Stimulated activated CD4-positive, alpha-beta T cell treated with anti-CD3 and anti-CD28 coated beads, Interleukin-15, amount 100 ng/mL, for 48 hours (primary cell): Measurements from ENCODE around the gene FHOD1.

Experiments
- DNase-seq, 2 donors: peaks; one replicate each; pipeline ENCODE4 v3.0.0-alpha.2; 2020; ENCODE audit warnings: low read depth in 2 of 2

The FHOD1 gene

DNA sequence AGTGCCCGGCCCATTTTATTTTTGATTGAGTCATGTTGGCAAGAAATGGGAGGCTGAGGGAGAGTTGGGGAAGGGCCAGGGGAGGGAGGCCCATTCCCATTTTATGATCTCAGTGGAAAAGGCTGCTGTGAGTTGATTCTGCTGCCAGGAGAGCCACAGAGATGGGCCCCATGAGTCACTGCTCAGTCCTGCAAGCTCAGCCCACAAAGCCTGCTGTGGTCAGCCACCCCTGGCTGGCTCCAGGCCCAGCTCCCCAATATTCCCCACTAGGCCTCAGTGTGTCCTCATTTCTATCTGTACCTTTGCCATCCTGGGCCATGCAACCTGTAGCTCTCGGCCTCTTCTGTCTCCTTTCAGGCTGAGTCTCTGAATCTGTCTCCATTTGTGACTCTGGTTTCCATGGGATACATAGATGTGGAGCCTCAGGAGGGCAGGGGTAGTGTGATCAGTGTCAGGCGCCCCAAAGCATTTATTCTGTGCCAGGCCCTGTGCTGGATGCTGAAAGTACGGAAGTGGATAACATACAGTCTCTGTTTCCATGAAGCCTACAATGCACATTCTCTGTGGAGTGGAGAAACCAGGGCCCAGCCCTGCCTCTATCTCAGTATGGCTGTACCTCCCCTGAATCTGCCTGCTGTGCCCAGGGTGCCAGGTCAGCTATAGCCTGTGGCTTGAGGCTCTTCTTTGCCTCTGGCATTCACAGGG lies 30.2 kb upstream of the FHOD1 start:
- no peak for DNase-seq

DNA sequence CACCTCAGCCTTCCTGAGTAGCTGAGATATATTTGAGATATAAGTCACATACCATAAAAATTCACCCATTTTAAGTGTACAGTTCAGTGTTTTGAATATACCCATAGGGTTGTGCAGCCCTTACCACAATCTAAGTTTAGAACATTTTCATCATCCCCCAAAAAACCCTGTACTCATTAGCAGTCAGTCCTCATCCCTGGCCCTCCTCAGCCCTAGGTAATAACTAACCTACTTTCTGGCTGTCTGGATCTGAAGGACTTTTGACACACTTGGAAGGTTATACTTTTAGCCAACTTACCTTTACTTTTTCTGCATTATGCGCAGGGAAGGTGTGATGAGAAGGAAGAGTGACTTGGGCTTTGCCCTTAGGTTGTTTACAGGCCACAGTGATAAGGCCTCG lies 28.0 kb upstream of the FHOD1 start:
- no peak for DNase-seq

DNA sequence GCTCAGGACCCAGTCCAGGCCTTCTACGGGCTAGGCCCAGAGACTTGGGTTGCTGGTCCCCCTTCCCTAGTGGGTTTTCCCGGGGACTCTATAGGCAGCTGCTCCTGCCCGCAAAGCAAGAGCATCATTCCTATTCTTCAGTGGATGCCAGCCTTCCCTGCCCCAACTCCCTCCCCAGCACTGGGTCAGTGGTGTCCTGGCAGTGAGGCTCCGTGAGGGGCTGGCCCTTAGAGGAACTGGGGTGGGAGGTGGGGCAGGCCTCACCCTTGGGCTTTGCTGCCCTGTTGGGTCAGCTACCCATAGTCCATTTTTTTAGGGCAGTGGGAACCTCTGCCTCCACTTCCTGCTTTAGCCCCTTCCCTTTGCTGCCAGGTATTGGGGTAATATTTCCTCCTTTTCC lies 24.2 kb upstream of the FHOD1 start:
- DNase-seq: no peak

DNA sequence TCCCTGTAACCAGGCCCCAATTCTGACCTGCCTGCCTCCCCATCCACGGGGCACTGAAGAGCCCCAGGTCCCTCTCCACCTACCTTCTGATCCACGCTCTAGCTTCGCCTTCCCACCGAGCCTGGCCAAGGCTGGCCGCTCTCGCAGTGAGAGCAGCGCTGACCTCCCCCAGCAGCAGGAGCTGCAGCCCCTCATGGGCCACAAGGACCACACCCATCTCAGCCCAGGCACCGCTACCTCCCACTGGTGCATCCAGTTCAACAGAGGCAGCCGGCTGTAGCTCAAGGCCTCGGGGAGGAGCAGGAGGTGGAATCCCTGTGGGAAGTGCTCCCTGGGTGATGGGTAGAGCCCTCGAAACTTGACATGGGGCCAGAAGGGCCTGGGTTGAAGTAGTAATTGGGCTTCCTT lies 23.7 kb upstream of the FHOD1 start:
- DNase-seq: no peak

DNA sequence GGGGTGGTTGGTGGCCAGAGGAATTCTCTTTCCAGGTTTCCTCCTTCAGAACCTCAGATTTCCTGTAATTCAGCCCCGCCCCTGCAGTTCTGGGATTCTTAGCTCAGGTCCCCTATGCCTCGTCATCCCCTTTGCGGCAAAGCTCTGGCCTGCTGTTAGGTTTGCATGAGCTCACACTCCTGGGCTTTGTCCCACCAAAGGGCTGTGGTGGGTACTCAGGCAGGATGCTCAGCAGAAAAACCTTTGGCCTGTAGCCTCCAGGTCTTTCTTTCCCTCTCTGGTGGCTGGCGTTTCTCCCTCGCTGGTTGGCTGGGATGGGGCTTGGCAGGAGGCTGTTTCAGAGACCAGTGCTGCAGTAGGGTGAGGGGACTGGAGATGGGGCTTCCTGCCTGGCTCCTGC lies 22.5 kb upstream of the FHOD1 start:
- DNase-seq: no peak

DNA sequence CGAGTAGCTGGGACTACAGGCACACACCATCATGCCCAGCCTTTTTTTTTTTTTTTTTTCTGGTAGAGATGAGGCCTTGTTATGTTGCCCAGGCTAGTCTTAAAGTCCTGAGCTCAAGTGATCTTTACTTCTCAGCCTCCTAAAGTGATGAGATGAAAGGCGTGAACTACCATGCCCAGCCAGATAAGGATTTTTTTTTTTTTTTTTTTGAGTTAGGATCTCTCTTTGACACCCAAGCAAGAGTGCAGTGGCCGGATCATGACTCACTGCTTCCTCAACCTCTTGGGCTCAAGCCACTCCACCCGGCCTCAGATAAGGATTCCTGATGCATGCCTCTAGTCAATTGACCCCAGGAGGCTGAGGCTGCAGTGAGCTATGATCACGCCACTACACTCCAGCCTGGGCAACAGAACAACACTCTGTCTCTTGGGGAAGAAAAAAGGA lies 20.9 kb upstream of the FHOD1 start:
- no peak for DNase-seq

DNA sequence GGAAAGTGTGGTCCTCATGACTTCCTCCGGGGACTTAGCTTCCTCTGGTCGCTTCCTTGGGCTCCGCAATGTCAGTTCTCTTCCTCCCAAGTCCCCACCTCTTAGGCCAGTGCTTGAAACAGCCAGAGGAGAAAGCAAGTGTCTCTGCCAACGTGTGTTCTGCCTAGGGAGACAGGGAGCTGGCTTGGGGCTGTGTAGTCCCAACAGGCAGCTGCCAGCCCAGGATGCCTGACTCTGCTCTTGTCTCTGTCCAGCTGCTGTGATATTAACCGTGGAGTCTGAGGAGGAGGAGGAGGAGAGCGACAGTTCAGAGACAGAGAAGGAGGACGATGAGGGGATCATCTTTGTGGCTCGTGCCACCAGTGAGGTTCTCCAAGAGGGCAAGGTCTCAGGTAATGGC lies 18.6 kb upstream of the FHOD1 start:
- DNase-seq: no peak

DNA sequence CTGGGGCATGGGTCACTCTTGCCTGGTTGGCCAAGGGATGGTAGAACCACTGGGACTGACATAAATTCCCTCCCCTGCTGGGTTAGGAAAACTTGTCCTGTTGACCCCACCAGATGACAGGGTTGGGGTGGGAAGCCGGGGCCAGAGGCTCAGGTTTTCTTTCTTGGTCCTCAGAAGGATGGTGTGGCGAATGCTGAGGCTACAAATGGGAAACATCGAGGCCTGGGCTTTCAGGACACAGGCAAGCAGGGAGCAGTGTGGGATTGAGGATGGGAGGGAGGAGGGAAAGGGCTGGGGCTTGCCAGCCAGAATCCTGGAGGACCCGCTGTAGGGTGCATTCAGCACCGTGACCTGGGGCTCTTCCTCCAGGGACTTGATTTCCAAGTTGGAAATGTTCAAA lies 17.6 kb upstream of the FHOD1 start:
- no peak for DNase-seq

DNA sequence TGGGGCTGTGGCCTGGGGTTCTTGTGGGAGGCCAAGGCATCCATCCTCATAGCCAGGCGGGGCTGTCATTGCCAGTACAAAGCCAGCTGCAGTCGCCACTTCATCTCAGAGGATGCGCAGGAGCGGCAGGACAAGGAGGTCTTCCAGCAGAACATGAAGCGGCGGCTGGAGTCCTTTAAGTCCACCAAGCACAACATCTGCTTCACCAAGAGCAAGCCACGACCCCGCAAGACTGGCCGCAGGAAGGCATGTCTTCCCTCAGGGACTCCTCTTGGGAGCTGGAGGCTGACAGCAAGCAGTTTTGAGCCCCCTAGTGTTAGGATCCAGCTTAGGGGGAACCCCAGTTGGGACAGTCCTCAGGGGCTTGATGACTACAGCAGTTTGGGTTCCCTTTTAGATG lies 17.0 kb upstream of the FHOD1 start:
- DNase-seq: no peak

DNA sequence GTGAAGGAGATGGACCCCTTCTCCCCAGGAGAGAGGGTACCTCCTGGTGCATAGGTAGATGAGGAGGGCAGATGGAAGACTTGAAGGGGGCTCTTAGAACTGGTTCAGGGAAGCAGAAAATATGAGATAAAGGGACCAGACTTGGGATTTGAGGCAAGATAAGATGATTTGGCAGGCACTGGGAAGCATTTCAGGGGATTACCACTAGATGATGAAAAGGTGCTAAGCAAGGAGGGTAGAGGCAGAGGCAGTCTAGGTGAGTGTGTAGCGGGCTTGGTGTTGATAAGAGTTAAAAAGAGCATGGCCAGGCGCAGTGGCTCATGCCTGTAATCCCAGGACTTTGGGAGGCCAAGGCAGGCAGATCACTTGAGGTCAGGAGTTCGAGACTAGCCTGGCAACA lies 15.9 kb upstream of the FHOD1 start:
- no peak for DNase-seq

DNA sequence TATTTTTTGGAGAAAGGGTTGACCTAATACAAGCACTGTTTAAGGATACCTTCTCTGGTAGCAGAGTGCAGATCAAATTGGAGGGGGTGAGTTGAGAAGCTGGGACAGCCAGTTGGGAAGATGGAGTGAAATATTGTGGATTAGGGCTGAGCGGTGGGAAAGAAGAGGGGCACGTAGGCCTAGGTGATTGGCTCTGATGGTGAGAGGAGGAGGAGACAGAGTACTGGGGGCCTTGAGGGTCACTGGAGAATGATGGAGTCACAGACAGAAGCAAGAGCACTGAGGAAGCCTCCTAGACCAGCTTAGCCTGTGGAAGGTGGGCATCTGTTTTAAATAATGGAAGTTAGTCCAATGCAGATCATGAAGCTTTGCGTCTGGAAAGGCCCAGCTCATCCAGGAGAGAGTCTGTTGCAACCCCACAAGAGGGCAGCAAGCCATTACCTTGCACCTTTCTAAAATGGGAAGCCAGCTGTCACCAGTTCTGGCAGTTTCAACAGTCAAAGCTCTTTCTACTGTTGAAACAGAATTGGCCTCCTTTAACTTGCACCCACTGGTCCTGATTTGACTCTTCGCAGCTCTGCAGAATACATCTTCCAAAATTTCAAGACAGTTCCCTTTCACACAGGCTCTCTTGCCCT lies 13.3 kb upstream of the FHOD1 start:
- no peak for DNase-seq

DNA sequence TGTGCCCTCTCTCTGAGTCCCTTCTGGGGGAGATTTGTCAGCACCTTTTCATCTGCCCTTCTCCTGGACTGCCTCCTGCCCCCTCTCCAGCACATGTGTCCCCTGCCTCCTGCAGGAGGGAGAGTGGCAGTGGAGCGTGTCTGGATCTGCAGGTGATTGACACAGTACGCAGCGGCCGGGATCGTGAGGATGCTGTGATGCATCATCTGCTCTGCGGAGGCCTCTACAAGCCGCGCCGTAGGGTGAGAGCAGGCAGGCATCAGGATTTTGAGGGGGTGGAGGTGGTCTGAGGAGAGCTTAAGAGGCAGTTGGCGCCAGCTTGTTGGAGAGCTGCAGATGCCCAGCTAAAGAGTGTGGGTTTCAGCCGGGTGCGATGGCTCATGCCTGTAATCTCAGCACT lies 12.4 kb upstream of the FHOD1 start:
- DNase-seq: no peak

DNA sequence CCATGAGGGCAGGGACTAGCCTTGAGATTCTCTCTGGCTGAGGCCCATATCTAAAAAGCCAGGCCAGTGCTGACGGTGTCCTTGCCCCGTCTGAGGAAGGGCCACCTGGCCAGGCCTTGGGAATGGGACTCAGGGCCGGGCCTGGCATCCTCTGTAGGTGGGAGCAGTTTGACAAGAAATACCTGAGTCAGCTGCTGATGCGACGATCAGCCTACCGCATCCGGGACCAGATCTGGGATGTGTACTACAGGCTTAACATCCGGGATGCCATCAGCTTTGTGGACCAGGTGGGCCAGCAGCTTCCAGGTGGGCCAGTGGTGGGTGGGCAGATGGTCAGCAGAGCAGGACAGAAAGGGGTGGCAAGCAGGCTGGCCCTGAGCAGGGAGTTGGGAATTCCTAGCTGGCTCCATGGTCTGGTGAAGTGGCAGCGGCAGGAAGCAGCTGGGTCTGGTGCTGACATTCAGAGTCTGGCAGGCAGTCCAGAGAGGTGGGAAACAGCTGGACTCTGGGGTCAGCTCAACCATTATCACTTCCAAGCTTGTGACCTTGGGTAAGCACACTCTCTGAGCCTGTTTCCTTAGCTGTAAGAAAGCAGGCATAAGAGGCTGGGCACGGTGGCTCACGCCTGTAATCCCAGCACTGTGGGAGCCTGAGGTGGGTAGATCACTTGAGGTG lies 11.0 kb upstream of the FHOD1 start:
- DNase-seq: no peak

DNA sequence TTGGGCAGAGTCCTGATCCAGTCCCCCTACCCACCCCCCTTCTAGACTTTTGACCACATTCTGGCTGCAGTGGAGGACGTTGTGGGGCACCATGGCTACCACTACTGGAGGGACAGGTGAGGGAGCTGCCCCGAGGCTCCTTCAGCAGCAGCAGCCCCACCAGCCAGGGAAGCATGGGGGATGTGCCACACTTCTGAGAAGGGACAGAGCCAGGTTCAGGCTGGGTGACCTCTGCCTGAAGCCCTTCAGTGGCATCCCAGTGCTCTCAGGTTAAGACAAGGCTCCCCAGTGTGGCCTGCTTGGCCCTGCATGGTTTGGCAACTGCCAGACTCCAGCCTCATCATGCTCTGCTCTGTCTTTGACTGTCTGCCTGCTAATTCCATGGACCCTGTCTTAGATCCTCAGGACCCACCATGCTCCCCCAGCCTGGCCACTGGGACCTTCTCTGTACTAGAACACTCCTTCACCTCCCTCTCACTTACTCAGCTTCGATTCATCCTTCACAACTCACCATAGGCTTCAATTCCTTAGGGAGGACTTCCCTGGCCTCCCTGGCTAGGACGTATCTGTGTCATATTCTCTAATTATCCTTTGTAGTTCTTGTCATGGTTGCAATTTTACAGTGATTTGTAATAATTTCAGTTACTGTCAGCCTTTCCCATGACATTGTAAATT lies 10.3 kb upstream of the FHOD1 start:
- no peak for DNase-seq

DNA sequence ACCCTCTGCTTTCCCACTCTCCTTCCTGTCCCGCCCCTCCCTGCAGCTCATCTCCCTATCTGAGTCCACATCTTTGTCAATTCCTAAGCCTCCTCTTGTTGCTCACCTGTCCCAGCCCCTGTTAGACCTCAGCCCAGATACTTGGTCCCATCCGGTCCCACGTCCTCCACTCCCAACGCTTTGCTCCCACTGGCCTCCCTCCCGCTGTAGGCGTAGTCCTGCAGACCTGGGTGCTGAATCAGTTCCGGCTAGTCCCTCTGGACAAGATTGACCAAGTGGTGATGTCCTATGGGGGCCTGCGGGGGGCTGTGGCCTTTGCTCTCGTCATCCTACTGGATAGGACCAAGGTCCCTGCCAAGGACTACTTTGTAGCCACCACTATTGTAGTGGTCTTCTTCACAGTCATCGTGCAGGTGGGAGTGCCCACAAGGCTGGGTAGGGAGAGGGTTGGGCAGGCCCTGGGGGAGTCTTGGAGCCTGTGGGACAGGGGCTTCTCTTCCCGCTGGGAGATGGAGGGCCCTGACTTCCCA lies 9.5 kb upstream of the FHOD1 start:
- no peak for DNase-seq

DNA sequence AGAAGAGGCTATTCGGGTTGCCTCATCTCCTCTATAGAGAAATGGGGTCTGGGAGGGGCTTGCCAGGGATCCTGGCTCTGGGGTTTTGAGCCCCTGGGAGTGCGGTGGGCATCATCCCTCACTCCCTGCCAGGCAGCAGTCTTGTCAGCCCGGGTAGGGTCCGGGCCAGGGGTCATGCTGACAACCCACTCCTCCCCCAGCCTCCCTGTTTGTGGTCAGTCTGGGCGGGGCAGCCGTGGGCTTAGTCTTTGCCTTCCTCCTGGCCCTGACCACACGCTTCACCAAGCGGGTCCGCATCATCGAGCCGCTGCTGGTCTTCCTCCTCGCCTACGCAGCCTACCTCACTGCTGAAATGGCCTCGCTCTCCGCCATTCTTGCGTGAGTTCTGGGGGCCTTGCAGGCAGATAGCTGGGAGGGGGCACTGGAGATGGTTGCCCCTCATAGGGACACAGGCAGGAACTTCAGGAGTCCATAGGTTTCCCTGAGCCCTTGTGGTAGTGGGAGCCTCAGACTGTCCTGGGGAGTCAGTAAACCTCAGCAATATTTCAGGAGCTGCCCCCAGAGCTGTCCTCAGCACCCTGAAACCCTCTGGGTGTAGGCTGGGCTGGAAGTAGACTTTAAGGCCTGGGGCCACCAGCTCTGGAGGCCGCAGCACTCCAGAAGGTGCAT lies 8.4 kb upstream of the FHOD1 start:
- DNase-seq: no peak

DNA sequence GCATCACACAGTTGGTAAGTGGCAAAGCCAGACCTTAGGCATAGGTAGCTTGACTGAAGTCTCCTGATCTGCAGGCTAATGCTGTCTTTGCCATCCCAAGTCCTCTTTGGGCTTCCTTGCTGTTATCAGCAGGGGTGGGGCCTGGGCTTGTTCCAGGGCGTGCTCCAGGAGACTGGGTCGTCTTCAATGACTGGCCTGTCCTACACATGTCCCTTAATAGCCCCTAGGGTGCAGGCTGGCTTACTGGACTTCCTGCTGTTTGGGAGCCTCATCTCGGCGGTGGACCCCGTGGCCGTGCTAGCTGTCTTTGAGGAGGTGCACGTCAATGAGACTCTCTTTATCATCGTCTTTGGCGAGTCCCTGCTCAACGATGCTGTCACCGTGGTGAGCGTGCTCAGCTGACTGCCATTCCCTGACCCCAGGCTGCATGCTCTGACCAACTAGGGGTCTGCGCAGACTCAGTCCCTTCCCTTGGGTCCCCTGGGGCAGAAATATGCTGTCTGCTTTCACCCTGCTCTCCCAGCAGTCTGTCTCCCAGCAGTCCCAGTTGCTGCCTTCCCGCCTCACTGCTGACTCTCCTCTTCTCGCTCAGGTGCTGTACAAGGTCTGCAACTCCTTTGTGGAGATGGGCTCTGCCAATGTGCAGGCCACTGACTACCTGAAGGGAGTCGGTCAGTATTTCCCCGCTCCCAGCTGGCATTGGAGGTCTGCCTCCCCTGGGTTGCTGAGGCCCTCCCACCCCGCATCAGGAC lies 7.7 kb upstream of the FHOD1 start:
- DNase-seq: no peak

DNA sequence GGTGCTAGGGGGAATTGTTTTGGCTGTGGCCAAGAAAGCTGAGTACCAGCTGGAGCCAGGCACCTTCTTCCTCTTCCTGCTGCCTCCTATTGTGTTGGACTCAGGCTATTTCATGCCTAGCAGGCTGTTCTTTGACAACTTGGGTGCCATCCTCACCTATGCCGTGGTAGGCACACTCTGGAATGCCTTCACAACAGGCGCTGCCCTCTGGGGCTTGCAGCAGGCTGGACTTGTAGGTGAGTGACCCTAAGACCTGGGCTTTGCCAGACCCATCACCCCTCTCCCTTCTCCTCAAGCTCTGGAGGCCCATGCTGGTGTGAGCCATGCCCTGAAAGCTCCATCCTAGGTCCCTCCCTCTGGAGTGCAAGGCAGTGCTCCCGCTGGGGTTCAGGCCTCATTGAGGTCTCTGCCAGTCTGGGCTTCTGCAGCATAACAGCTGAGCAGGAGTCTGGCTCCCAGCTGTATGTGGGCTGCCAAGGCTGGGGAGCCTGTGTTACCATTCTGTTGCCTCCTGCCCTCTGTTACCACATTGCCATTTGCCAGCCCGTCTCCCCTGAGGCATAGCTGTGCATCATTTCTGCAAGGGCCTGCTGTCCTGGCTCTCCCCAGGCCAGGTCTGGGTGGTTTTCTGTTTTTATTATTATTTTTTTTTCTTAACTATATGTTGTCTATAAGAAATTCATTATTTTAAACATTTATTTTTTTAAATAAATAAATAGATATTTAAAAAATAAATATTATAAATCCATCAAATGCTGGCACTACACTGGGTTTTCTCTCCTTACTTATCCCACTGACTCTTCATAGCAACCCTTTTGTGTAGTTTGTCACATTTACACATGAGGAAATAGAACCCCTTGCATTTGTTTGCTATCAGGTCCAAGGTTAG lies 5.6 kb upstream of the FHOD1 start:
- DNase-seq: no peak

DNA sequence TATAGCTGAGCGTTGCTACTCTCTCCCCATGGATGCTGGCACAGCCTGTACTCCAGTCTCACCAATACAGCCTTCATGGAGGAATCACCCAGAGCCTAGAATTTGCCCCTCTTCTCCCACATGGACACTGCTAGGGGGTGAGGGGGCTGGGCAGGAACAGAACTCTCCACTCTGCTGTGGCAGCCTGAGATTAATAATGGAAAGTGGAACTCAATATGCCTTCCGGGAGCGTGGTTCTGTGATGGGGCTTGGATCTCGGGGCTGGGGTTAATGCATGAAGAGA lies 2.7 kb upstream of the FHOD1 start:
- no peak for DNase-seq
